ENCODE data around the gene CITED2.

The CITED2 gene

GRCh38 chr6:139376604-139377218 lies 2.3 kb upstream of the CITED2 start:
- peak; percentile 96 for TF ChIP-seq CEBPB (IDR thresholded peaks at IDR 0.05)
- no peak for TF ChIP-seq TEAD4 (IDR thresholded peaks at IDR 0.05)
- TF ChIP-seq NFIC (IDR thresholded peaks at IDR 0.05), result no peak
- peak; percentile 48; the same call in 1 of the 2 replicates for TF ChIP-seq MAX (IDR thresholded peaks at IDR 0.05)

GRCh38 chr6:139376017-139376330 lies 1.5 kb upstream of the CITED2 start:
- TF ChIP-seq ZBTB7A (IDR thresholded peaks at IDR 0.05; ENCODE audit: low read depth), result no peak
- no peak for TF ChIP-seq TEAD4 (IDR thresholded peaks at IDR 0.05)
- TF ChIP-seq CREB1 (IDR thresholded peaks at IDR 0.05; ENCODE audit: low read depth), result no peak
- no peak for TF ChIP-seq EP300 (IDR thresholded peaks at IDR 0.05; ENCODE audit: borderline replicate concordance)
- TF ChIP-seq CEBPB (IDR thresholded peaks at IDR 0.05), result no peak
- no peak for TF ChIP-seq NFIC (IDR thresholded peaks at IDR 0.05)
- TF ChIP-seq USF1 (IDR thresholded peaks at IDR 0.05), result no peak
- no peak for TF ChIP-seq REST (IDR thresholded peaks at IDR 0.05; ENCODE audit: low read depth)
- TF ChIP-seq FOXM1 (IDR thresholded peaks at IDR 0.05; ENCODE audit: borderline replicate concordance, low read depth), result no peak
- no peak for TF ChIP-seq MAX (IDR thresholded peaks at IDR 0.05)
- no peak for TF ChIP-seq TCF12 (IDR thresholded peaks at IDR 0.05; ENCODE audit: low read depth)
- no peak for TF ChIP-seq YY1 (IDR thresholded peaks at IDR 0.05; ENCODE audit: low read depth)
- TF ChIP-seq EGR1 (IDR thresholded peaks at IDR 0.05), result no peak
- no peak for TF ChIP-seq TAF1 (IDR thresholded peaks at IDR 0.05; ENCODE audit: low read depth)
- TF ChIP-seq RAD21 (IDR thresholded peaks at IDR 0.05; ENCODE audit: low read depth), result no peak

GRCh38 chr6:139375226-139376016 lies 973 bp upstream of the CITED2 start:
- TF ChIP-seq RAD21 (IDR thresholded peaks at IDR 0.05; ENCODE audit: low read depth) (peak; percentile 18; the same call in 1 of the 2 replicates), FOXM1 (IDR thresholded peaks at IDR 0.05; ENCODE audit: borderline replicate concordance, low read depth) (no peak), YY1 (IDR thresholded peaks at IDR 0.05; ENCODE audit: low read depth) (peak; percentile 43; the same call in 1 of the 2 replicates), USF1 (IDR thresholded peaks at IDR 0.05) (0 out of 2 replicates have a peak, but pooled peaks have one; percentile 27), CEBPB (IDR thresholded peaks at IDR 0.05) (no peak), TEAD4 (IDR thresholded peaks at IDR 0.05) (peak; percentile 67), EP300 (IDR thresholded peaks at IDR 0.05; ENCODE audit: borderline replicate concordance) (peak; percentile 39; the same call in 1 of the 2 replicates), TAF1 (IDR thresholded peaks at IDR 0.05; ENCODE audit: low read depth) (peak; percentile 89), CREB1 (IDR thresholded peaks at IDR 0.05; ENCODE audit: low read depth) (no peak), ZBTB7A (IDR thresholded peaks at IDR 0.05; ENCODE audit: low read depth) (no peak), EGR1 (IDR thresholded peaks at IDR 0.05) (peak; percentile 55), NFIC (IDR thresholded peaks at IDR 0.05) (no peak; the same call in 1 of the 2 replicates), MAX (IDR thresholded peaks at IDR 0.05) (peak; percentile 72), TCF12 (IDR thresholded peaks at IDR 0.05; ENCODE audit: low read depth) (peak; percentile 78), REST (IDR thresholded peaks at IDR 0.05; ENCODE audit: low read depth) (no peak)

- no peak for TF ChIP-seq TAF1 (IDR thresholded peaks at IDR 0.05; ENCODE audit: low read depth)
- TF ChIP-seq ZBTB7A (IDR thresholded peaks at IDR 0.05; ENCODE audit: low read depth), result 0 out of 2 replicates have a peak, but pooled peaks have one; percentile 30
Observed at GRCh38 chr6:139373928-139374356, 506 bp downstream of the CITED2 start.

- TF ChIP-seq TAF1 (IDR thresholded peaks at IDR 0.05; ENCODE audit: low read depth) (no peak), USF1 (IDR thresholded peaks at IDR 0.05) (no peak), RAD21 (IDR thresholded peaks at IDR 0.05; ENCODE audit: low read depth) (no peak), TCF12 (IDR thresholded peaks at IDR 0.05; ENCODE audit: low read depth) (no peak), NFIC (IDR thresholded peaks at IDR 0.05) (no peak), TEAD4 (IDR thresholded peaks at IDR 0.05) (no peak), EP300 (IDR thresholded peaks at IDR 0.05; ENCODE audit: borderline replicate concordance) (no peak), CREB1 (IDR thresholded peaks at IDR 0.05; ENCODE audit: low read depth) (no peak), REST (IDR thresholded peaks at IDR 0.05; ENCODE audit: low read depth) (no peak), FOXM1 (IDR thresholded peaks at IDR 0.05; ENCODE audit: borderline replicate concordance, low read depth) (no peak), EGR1 (IDR thresholded peaks at IDR 0.05) (no peak), ZBTB7A (IDR thresholded peaks at IDR 0.05; ENCODE audit: low read depth) (no peak), MAX (IDR thresholded peaks at IDR 0.05) (no peak), YY1 (IDR thresholded peaks at IDR 0.05; ENCODE audit: low read depth) (no peak)
Observed at GRCh38 chr6:139373154-139373927, 1.1 kb downstream of the CITED2 start.

Measured in Ishikawa (cell line).